IPS-15b (cell line): ENCODE data around the gene YEATS2.

Experiments used
- H3K27me3 ChIP-seq: one replicate; pipeline ENCODE4 v1.6.1; 2013; ENCODE audit warnings: low read length; ENCODE audit not compliant: control insufficient read depth, insufficient read depth
- H3K36me3 ChIP-seq: one replicate; pipeline ENCODE4 v1.6.1; 2013; ENCODE audit warnings: low read length; ENCODE audit not compliant: control insufficient read depth, insufficient read depth
- H3K4me1 ChIP-seq: one replicate; pipeline ENCODE4 v1.6.1; 2013; ENCODE audit warnings: mild to moderate bottlenecking, low read length; ENCODE audit not compliant: control insufficient read depth, insufficient read depth
- H3K4me3 ChIP-seq: one replicate; pipeline ENCODE4 v1.5.1; 2013; ENCODE audit warnings: low read depth, low read length
- H3K9ac ChIP-seq: one replicate; pipeline ENCODE4 v1.6.1; 2013; ENCODE audit warnings: low read depth, mild to moderate bottlenecking, low read length
- H3K9me3 ChIP-seq: one replicate; pipeline ENCODE4 v1.6.1; 2013; ENCODE audit warnings: mild to moderate bottlenecking, low read length; ENCODE audit not compliant: control insufficient read depth, insufficient read depth

The YEATS2 gene

GRCh38 chr3:183817639-183818038 is 120.0 kb downstream of the YEATS2 start:
- Histone ChIP-seq H3K4me3 (no peak overlapping the region), H3K27me3 (no peaks in the 10 kb centered on the region), H3K36me3 (peaks cover 10% of the 10 kb centered on the region), H3K4me1 (no peaks in the 10 kb centered on the region), H3K9me3 (no peaks in the 10 kb centered on the region), H3K9ac (no peak overlapping the region)

- H3K4me3 ChIP-seq: no peak overlapping the region
- H3K27me3 ChIP-seq: no peaks in the 10 kb centered on the region
- H3K4me1 ChIP-seq: no peaks in the 10 kb centered on the region
- peaks cover 10% of the 10 kb centered on the region for H3K36me3 ChIP-seq
- H3K9me3 ChIP-seq: no peaks in the 10 kb centered on the region
- H3K9ac ChIP-seq: no peak overlapping the region
These were observed 120.5 kb downstream of the YEATS2 start for GRCh38 chr3:183818041-183818620.

GRCh38 chr3:183818706-183819624 is 121.4 kb downstream of the YEATS2 start:
- Histone ChIP-seq H3K9ac (no peak overlapping the region), H3K4me1 (no peaks in the 10 kb centered on the region), H3K9me3 (no peaks in the 10 kb centered on the region), H3K27me3 (peaks cover 4% of the 10 kb centered on the region), H3K36me3 (peaks cover 10% of the 10 kb centered on the region), H3K4me3 (no peak overlapping the region)

GRCh38 chr3:183819831-183820230 is 122.2 kb downstream of the YEATS2 start:
- H3K4me3 ChIP-seq: no peak overlapping the region
- H3K4me1 ChIP-seq: no peaks in the 10 kb centered on the region
- peaks cover 10% of the 10 kb centered on the region for H3K36me3 ChIP-seq
- no peaks in the 10 kb centered on the region for H3K9me3 ChIP-seq
- H3K27me3 ChIP-seq: peaks cover 9% of the 10 kb centered on the region
- no peak overlapping the region for H3K9ac ChIP-seq

- Histone ChIP-seq H3K9ac (no peak overlapping the region), H3K27me3 (peaks cover 9% of the 10 kb centered on the region), H3K36me3 (peaks cover 3% of the 10 kb centered on the region), H3K9me3 (no peaks in the 10 kb centered on the region), H3K4me1 (peaks cover 3% of the 10 kb centered on the region), H3K4me3 (no peak overlapping the region)
These were observed 125.0 kb downstream of the YEATS2 start for GRCh38 chr3:183822631-183823030.

GRCh38 chr3:183823963-183824362 is 126.4 kb downstream of the YEATS2 start:
- peaks cover 3% of the 10 kb centered on the region for H3K4me1 ChIP-seq
- H3K27me3 ChIP-seq: peaks cover 9% of the 10 kb centered on the region
- H3K9me3 ChIP-seq: no peaks in the 10 kb centered on the region
- H3K9ac ChIP-seq: no peak overlapping the region
- H3K4me3 ChIP-seq: peak overlapping the region; percentile 68
- peaks cover 3% of the 10 kb centered on the region for H3K36me3 ChIP-seq

- no peaks in the 10 kb centered on the region for H3K9me3 ChIP-seq
- peak overlapping the region; percentile 54 for H3K9ac ChIP-seq
- H3K4me3 ChIP-seq: peak overlapping the region; percentile 68
- H3K36me3 ChIP-seq: peaks cover 7% of the 10 kb centered on the region
- peaks cover 3% of the 10 kb centered on the region for H3K4me1 ChIP-seq
- H3K27me3 ChIP-seq: peaks cover 9% of the 10 kb centered on the region
These were observed 127.3 kb downstream of the YEATS2 start for GRCh38 chr3:183824761-183825455.

GRCh38 chr3:183825456-183826161 is 128.0 kb downstream of the YEATS2 start, which contains the start of gene MAP6D1:
TSS of gene MAP6D1 (minus strand) at chr3:183825577. CDS start at chr3:183825547, 30 bp downstream.
- Histone ChIP-seq H3K36me3 (peaks cover 11% of the 10 kb centered on the region), H3K27me3 (peaks cover 9% of the 10 kb centered on the region), H3K9me3 (no peaks in the 10 kb centered on the region), H3K4me3 (peak within 1 kb of the TSS; percentile 68), H3K9ac (peak within 1 kb of the TSS; percentile 54), H3K4me1 (peaks cover 3% of the 10 kb centered on the region)

GRCh38 chr3:183826448-183827250 is 129.1 kb downstream of the YEATS2 start:
- Histone ChIP-seq H3K36me3 (peaks cover 11% of the 10 kb centered on the region), H3K27me3 (peaks cover 9% of the 10 kb centered on the region), H3K4me3 (no peak overlapping the region), H3K4me1 (peaks cover 3% of the 10 kb centered on the region), H3K9me3 (no peaks in the 10 kb centered on the region), H3K9ac (no peak overlapping the region)

GRCh38 chr3:183827809-183828537 is 130.4 kb downstream of the YEATS2 start:
- Histone ChIP-seq H3K4me3 (no peak overlapping the region), H3K36me3 (peaks cover 12% of the 10 kb centered on the region), H3K27me3 (peaks cover 9% of the 10 kb centered on the region), H3K4me1 (peaks cover 3% of the 10 kb centered on the region), H3K9me3 (no peaks in the 10 kb centered on the region), H3K9ac (no peak overlapping the region)
